LNCAP (cell line): ENCODE results near the gene ZNF648.

Source experiments
- CTCF ChIP-seq: fragments of 450-650 bp; IDR thresholded peaks from 2 replicates; pipeline ENCODE4 v1.5.1; 2017; ENCODE audit warnings: mild to moderate bottlenecking

ZNF648 gene

DNA sequence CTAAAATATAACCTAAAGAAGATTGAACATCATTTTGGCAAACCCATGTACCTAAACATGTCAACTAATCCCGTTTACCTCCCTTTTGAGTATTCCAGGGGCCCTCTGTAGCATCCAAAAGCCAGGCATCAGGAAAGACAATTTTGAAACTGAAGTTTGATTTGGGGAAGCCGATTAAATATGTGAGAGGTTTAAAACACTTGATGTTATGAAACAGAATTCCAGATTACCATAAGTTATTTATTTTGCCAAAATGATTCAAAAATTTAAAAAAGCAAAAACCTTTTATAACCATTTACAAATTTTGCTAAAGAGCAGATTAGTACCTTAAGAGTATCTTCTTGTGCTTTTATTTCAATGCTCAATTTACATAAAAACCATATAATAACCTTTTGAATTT, 23.3 kb downstream of the ZNF648 start:
- no peak for TF ChIP-seq CTCF

DNA sequence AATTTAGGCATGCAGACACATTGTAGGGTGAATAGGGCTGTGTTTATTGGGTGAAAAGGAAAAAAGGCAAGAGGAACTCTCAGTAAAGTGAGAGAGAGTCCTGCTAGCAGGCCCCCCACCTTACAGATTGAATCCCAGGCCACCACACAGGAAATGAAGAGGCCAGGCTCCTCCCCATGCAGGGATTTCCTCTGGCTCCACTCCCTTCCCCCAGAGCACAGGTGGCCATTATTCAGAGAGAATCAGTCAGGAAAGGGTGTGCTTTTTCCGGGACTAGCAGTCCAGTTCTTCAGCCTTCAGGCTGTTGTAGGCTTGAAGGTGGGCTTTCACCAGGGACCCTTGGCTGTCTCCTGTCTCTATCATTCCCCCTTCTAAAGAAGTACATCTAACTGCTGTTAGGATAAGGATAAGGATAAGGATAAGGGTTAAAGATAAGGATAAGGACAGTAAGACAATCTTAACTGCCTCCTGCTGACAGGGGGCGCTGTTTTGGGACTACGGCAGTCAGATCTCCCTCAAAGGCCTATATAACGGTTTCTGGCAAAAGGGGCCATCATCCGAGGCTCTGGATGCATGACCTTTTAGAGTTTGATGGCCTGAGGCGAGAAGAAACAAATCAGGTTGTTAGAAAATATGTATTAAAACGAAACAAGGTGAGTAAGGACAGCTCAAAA, 26.3 kb downstream of the ZNF648 start:
- TF ChIP-seq CTCF: peak; percentile 50; the same call in 1 of the 2 replicates

- no peak for TF ChIP-seq CTCF
These were observed 29.3 kb downstream of the ZNF648 start for GRCh38 chr1:182032251-182032650.

DNA sequence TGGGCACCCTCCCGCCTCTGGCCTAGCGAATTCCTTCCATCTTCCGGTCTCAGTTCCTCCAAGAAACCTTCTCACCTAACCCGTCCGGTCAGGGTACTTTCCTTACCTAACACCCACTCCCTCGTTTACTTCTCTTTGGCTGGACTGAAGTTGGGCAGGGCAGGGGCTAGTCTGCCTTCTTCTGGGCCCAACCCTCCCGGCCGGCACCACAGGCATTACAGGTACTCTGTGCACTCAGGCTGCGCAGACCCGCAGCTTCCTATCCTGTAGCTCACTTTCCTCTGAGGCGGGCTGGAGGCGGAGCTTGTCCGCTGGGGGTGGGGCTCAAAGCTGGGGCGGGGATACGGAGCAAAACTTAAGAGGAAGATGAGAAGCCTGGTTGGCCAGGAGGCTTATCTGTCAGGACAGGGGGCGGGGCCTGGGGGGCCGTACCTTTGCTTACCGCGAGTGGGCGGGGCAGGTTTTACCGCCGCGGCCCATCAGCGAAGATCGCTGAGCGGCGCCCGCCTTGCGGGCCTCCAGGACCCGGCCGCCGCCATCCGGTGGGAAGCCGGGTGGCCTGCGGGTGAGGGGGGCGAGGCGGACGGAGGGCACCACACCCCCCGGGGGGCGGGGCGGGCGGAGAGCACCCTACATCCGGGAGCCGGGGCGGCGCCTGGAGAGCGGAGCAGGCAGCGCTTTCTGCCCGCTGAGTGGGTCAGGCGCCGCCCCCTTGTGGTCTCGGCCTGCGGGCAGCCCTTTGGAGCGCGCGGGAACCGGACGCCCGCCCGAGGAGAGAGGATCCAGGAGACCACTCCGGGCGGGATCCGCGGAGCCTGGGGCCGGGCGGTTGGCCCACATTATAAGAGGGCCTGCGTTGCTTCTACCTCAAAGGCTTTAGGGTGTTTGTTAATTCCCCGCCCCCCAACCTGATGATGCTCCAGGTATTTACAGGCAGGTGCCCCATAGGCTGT, 31.9 kb downstream of the ZNF648 start:
- TF ChIP-seq CTCF: peak; percentile 50; the same call in 1 of the 2 replicates

DNA sequence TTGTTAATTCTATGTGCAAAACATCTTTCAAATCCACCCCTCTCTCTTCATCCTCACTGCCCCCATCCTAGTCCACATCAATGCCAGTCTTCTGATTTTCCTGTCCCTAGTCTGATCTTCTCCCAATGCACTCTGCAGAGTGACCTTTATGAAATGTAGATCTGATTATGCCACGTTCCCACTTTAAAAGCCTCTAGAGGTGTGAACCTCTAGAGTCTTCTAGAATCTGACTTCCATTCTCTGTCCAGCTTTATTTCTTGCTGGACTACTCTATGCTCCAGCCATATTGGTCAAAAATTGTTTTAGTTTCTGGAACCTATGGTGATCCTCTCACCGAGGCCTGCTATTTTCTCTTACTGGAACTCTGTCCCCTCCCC, 32.5 kb downstream of the ZNF648 start:
- TF ChIP-seq CTCF: no peak

DNA sequence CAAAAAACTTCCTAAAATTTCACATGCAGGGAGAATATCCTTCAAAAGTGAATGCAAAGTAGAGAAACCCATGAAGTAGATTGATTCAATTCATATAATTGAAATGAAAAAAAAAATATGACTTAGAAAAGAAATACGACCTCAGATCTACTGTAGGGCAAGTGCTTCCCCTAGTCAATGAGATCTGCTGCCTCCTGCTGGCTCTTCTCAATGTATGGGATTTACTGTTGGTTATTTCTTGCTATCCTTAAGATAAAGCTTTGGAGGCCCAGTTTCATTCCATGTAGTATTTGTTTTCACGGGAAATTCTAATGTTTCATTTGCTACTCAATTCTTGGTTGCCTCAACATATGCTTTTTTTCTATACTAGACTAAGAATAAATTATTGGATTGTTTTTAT, 46.2 kb downstream of the ZNF648 start:
- TF ChIP-seq CTCF: peak; percentile 36; the same call in 1 of the 2 replicates

DNA sequence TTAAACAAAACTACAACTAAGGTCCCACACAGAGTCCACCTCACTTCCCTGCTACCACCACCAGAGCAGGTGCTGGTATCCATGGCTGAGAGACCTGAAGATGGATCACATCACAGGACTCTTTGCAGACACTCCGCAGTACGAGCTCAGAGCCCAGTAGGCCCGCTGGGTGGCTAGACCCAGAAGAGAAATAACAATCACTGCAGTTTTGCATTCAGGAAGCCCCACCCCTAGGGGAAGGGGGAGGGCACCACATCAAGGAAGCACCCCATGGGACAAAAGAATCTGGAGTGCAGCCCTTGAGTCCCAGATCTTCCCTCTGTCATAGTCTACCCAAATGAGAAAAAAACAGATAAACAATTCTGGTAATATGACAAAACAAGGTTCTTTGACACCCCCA, 56.9 kb downstream of the ZNF648 start:
- no peak for TF ChIP-seq CTCF
